RKO (cell line): Measurements from ENCODE around the gene HES6.
"Not testable (repeated sequence)": the region's sequence is repeated elsewhere in the genome, so short reads cannot be mapped to it uniquely, and the experiment has no call there.

Source experiments
- DNase-seq: peaks from one replicate; pipeline ENCODE4 v3.0.0-alpha.2; 2016; ENCODE audit warnings: low spot score

The HES6 gene

GRCh38 chr2:238273433-238273832 lies 33.6 kb upstream of the HES6 start:
- not testable (repeated sequence) for DNase-seq

GRCh38 chr2:238272156-238272555 lies 32.3 kb upstream of the HES6 start:
- no peak for DNase-seq

- not testable (repeated sequence) for DNase-seq
Measured at GRCh38 chr2:238271686-238272085, 31.8 kb upstream of the HES6 start.

- no peak for DNase-seq
Measured at GRCh38 chr2:238271061-238271554, 31.3 kb upstream of the HES6 start.

- DNase-seq: no peak
Measured at GRCh38 chr2:238270606-238271005, 30.8 kb upstream of the HES6 start.

GRCh38 chr2:238269741-238270140 lies 29.9 kb upstream of the HES6 start:
- no peak for DNase-seq

GRCh38 chr2:238267884-238268680 lies 28.2 kb upstream of the HES6 start:
- DNase-seq: no peak

- no peak for DNase-seq
Measured at GRCh38 chr2:238267341-238267710, 27.5 kb upstream of the HES6 start.

GRCh38 chr2:238265605-238266004 lies 25.8 kb upstream of the HES6 start:
- DNase-seq: no peak

GRCh38 chr2:238264072-238264460 lies 24.2 kb upstream of the HES6 start:
- no peak for DNase-seq

GRCh38 chr2:238263204-238264071 lies 23.6 kb upstream of the HES6 start:
- peak; percentile 55 for DNase-seq

- DNase-seq: no peak
Measured at GRCh38 chr2:238262496-238263122, 22.8 kb upstream of the HES6 start.

- DNase-seq: no peak
Measured at GRCh38 chr2:238261718-238262375, 22.0 kb upstream of the HES6 start.

GRCh38 chr2:238260883-238261282 lies 21.0 kb upstream of the HES6 start:
- DNase-seq: no peak

GRCh38 chr2:238259061-238260020 lies 19.5 kb upstream of the HES6 start:
- no peak for DNase-seq

GRCh38 chr2:238257786-238258700 lies 18.2 kb upstream of the HES6 start:
- DNase-seq: no peak

- peak; percentile 77 for DNase-seq
Measured at GRCh38 chr2:238256594-238257104, 16.8 kb upstream of the HES6 start.

GRCh38 chr2:238256111-238256510 lies 16.3 kb upstream of the HES6 start:
- no peak for DNase-seq

- DNase-seq: no peak
Measured at GRCh38 chr2:238255636-238256035, 15.8 kb upstream of the HES6 start.

- DNase-seq: no peak
Measured at GRCh38 chr2:238255151-238255551, 15.3 kb upstream of the HES6 start.
